HL-60 (cell line): ENCODE data around the gene DKKL1.

Experiments used
- CTCF ChIP-seq: IDR thresholded peaks from one replicate; pipeline ENCODE4 v1.5.1; 2011; ENCODE audit warnings: low read length, control low read depth, inconsistent platforms; ENCODE audit not compliant: insufficient read depth
- TF ChIP-seq, protein P1 (sequence below): IDR thresholded peaks from 2 replicates; pipeline ENCODE4 v1.6.1; 2012; ENCODE audit warnings: low read depth; ENCODE audit not compliant: insufficient replicate concordance

GRCh38 chr19:49407482-49408015, 43.9 kb downstream of the DKKL1 start:
- TF ChIP-seq, protein P1, sequence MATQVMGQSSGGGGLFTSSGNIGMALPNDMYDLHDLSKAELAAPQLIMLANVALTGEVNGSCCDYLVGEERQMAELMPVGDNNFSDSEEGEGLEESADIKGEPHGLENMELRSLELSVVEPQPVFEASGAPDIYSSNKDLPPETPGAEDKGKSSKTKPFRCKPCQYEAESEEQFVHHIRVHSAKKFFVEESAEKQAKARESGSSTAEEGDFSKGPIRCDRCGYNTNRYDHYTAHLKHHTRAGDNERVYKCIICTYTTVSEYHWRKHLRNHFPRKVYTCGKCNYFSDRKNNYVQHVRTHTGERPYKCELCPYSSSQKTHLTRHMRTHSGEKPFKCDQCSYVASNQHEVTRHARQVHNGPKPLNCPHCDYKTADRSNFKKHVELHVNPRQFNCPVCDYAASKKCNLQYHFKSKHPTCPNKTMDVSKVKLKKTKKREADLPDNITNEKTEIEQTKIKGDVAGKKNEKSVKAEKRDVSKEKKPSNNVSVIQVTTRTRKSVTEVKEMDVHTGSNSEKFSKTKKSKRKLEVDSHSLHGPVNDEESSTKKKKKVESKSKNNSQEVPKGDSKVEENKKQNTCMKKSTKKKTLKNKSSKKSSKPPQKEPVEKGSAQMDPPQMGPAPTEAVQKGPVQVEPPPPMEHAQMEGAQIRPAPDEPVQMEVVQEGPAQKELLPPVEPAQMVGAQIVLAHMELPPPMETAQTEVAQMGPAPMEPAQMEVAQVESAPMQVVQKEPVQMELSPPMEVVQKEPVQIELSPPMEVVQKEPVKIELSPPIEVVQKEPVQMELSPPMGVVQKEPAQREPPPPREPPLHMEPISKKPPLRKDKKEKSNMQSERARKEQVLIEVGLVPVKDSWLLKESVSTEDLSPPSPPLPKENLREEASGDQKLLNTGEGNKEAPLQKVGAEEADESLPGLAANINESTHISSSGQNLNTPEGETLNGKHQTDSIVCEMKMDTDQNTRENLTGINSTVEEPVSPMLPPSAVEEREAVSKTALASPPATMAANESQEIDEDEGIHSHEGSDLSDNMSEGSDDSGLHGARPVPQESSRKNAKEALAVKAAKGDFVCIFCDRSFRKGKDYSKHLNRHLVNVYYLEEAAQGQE = no peak
- no peak for TF ChIP-seq CTCF
